Hematopoietic multipotent progenitor cell (in vitro differentiated cells): ENCODE measurements around the gene CCDC47. TPM values are rescaled to one million over a fixed set of nuclear protein-coding genes. Genes with fewer than 3 reads are reported as not detected.
A peak's percentile ranks its signal among the peaks of the same experiment; 100 is the strongest.

Experiments used
- DNase-seq, 3 donors: peaks; one replicate each; pipeline ENCODE4 v3.0.0-alpha.2; 2011 to 2015; ENCODE audit warnings: low read depth in 2 of 3, low spot score in 2 of 3
- total RNA-seq: library from RNA; depleted of rRNA; stranded (reverse); fragments of >200 nt; gene quantifications from one replicate; pipeline ENCODE4 v1.2.3, GENCODE V29; 2012

CCDC47 gene
- total RNA-seq, 1 donor: 25.3 TPM

DNA sequence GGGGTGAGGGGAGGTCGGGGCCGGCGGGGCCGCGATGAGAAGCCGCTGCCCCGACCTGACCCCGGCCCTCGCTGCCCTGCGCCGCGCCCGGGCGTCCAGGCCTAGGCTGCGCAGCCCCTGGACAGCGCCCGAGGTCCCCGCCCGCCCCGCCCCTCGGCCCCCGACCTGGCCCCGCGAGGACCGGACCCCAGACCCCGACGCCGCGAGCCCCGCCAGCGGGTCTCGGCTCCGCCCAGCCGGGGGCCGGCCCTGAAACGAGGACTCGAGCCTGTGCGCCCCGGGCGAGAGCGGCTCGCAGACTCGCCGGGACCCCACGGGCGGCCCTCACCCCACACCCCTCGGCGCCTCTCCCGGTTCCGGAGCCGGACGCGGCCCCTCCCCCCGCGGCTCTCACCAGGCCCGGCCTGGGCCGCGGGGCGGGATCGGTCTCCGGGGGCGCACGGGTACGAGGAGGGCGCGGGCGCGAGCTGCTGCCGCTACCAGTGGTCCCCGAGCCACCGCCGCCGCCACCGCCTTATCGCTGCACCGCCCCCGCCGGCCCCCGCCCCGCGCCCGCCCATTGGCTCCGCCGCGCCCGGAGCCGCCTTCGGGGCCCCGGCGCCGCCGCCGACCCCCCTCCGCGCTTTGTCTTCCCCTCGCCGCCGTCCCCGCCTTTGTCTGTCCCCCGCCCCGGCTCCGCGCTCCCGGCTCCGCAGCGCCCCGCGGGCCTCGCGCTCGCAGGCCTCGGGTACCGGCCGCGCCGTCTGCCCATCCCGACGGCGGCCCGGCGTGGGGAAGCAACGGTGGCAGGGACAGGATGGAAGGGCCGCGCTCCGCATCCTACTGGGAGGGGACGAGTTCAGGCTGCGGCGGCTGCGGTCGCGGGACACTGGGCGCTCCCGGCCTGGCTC is 73.5 kb downstream of the CCDC47 start, which contains the start of gene LIMD2:
LIMD2 (minus strand) TSS at position 488 of the 890 bp plus-strand sequence. CDS start 827 bp downstream, outside the sequence.
- DNase-seq: peak; percentile 65 to 81 (median 74)

DNA sequence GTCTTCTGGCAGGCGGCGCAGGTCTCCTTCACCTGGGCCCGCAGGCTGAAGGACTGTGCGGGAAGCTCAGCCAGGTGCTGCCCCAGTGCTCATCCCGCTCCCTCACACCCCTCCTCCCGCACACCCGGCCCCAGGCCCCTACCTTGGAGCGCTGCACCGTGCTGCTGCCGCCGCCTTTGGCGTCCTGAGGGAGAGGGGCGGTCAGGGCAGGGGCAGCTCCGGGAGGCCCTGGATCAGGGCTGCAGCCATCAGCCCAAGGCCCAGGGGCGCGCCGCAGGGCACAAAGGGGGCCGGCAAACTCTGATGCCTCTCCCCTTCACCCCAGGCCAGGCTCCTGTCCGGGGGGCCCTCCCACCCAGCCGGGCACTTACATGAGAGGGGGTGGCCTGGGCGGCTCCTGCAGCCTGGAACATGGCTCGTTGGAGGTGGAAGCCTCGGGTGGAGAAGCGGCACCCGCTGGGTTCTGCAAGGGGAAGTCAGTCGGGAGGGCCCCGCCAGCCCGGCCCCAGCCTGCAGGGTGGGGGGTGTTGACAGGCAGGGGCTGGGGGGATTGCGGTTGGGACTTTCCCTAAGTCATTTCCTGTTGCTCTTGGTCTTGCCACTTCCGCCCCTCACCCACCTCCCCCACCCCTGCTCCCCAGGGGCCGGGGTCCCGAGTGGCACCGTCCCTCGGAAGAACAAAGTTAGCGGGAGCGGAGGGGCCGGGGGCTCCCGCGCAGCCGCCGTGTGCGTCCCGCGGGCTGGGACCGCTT is 74.3 kb downstream of the CCDC47 start:
- peak; percentile 73 to 98 (median 93) for DNase-seq

DNA sequence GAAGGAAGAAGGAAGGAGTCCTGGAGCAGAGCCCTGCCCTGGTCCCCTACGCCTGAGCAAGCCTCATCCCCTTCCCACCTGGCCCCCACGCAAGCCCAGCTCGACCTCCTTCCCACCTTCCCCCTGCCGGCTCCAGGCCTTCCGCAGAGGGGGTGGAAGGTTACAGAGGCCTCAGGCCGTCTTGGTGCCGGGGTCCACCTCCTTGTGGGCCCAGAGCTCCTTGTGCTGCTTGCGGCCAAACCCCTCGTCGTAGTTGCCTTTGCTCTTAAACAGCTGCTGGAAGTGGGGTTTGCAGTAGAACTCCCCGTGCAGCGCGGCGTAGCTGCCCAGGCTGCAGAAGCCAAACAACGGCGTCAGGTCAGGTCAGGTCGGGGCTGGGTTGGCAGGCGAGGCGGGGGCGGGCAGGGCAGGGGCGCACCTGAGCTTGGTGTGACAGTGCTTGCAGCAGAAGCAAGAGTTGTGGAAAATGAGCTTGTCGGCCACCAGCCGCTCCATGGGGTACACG is 75.0 kb downstream of the CCDC47 start:
- DNase-seq: no peak

DNA sequence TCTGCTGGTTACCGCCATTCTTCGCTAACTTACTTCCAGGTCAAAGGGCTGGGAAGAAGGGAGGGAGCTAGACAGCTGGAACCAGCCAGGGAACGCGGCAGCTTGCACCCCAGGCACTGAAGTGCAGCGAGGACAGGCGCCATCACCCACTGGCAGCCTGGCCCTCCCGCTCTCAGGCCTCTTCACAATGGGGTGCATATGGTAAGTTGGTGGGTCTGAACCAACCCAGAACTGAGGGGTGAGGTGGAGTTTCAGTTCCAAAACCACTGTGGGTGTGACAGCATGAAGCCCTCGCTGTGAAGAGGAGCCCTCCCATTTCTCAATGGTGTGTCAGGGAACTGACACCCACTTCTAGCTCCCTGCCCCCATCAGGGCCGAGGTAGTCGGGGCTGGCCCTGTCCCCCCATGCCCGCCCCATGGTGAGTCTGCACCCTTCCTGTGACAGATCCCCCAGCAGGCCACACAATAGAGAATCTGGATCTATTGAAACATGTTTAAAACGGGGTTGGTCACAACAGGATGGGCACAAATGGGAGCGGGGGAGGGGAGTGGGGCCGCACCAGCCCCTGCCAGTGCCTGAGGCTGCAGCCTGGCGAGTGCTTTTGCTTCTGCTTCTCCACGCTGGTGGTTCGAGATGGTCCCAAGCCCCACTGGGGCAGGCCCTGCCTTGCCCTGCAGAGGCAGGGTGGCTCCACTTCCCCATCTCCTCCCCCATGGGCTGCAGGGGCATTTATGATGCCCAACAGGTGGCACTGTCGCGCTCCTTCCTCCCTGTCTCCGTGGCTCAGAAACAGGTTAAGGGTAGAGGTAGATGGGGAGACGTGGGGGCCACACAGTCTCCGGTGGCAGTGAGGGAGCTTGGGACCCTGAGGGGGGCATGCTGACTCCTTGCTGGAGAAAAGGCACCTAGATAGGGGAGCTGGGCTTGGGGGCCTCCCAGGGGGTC is 75.8 kb downstream of the CCDC47 start:
- DNase-seq: peak; percentile 66 to 94 (median 88)

DNA sequence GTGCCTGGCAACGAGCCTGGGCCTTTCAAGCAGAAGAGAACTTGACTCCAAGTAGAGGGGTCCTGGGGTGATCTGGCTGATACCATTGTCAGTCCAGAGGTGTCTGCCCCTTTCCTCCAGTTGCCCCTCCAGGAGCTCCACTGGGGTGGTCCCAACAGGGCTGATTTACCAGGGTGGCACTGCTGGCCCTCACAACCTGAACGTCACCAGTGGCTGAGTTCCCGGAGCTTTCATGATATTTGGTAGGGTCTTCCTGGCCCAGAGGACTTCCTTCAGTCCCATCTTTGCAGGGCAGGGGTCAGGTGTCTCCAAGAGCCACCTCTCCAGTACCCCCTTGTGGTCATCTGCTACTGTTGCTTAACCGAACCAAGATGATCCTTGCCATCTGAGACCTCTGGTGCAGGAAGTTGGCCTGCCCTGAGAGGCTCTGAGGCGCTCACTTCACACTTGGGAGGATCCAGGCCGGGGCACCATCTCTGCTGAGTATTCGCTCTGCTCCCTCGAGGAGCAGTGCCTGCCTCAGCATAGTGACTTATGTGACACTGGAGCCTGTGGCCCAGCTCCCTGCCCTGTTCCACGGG is 76.9 kb downstream of the CCDC47 start:
- DNase-seq: peak in 2 of 3 donors; percentile 64 to 80

DNA sequence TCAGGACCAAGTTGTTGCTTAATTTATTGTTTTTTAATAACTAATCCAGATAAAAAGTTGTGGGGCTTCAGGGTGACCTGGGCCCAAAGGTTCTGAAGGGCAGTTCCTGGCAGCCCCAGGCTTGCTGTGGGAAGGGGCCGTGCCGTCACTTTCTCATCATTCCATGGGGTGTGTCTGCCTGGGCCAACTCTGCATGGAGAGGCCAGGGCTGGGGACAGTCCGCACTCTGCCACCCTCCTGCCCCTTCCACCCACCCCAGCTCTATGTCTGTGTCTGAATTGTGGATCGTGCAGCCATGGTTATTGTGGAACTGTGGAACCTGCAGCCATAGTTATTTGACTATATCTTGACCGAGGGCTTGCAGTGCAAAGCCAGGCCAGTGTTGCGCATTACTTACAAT is 77.5 kb downstream of the CCDC47 start:
- no peak for DNase-seq

Other genes starting within 250 kb of the CCDC47 start
- gene DCAF7, start 223.1 kb downstream of the CCDC47 start, total RNA-seq: 81.9 TPM
- 7.8 TPM for gene TACO1, start 172.7 kb downstream of the CCDC47 start, total RNA-seq
- 68.1 TPM for gene MAP3K3, start 151.2 kb downstream of the CCDC47 start, total RNA-seq
- 191 TPM for gene LIMD2, start 73.5 kb downstream of the CCDC47 start, total RNA-seq
- 42.0 TPM for gene STRADA, start 31.8 kb downstream of the CCDC47 start, total RNA-seq
- 38.0 TPM for gene DDX42, start 573 bp upstream of the CCDC47 start, total RNA-seq
- 43.4 TPM for gene PSMC5, start 53.8 kb upstream of the CCDC47 start, total RNA-seq
- 47.9 TPM for gene FTSJ3, start 54.1 kb upstream of the CCDC47 start, total RNA-seq
- gene SMARCD2, start 69.1 kb upstream of the CCDC47 start, total RNA-seq: 211 TPM
- not detected for gene CSH2, start 100.1 kb upstream of the CCDC47 start, total RNA-seq
- gene GH2, start 108.3 kb upstream of the CCDC47 start, total RNA-seq: not detected
- gene CSH1, start 123.0 kb upstream of the CCDC47 start, total RNA-seq: not detected
- gene CSHL1, start 137.7 kb upstream of the CCDC47 start, total RNA-seq: not detected
- not detected for gene GH1, start 145.2 kb upstream of the CCDC47 start, total RNA-seq
- 67.1 TPM for gene CD79B, start 158.7 kb upstream of the CCDC47 start, total RNA-seq
- gene SCN4A, start 199.3 kb upstream of the CCDC47 start, total RNA-seq: 2.2 TPM
- gene PRR29, start 224.8 kb upstream of the CCDC47 start, total RNA-seq: 1.6 TPM
- 249 TPM for gene ICAM2, start 247.0 kb upstream of the CCDC47 start, total RNA-seq